ENCODE measurements around the gene ARL5A.

ARL5A gene

GRCh38 chr2:151766437-151767153 is 61.6 kb downstream of the ARL5A start:
- no peak for DNase-seq (ENCODE audit: low read depth)

- no peak for DNase-seq (ENCODE audit: low read depth)
Observed at GRCh38 chr2:151765760-151766410, 62.3 kb downstream of the ARL5A start.

- DNase-seq (ENCODE audit: low read depth) = no peak
Observed at GRCh38 chr2:151762694-151763093, 65.5 kb downstream of the ARL5A start.

GRCh38 chr2:151761687-151762086 is 66.5 kb downstream of the ARL5A start:
- no peak for DNase-seq (ENCODE audit: low read depth)

- no peak for DNase-seq (ENCODE audit: low read depth)
Observed at GRCh38 chr2:151761193-151761592, 67.0 kb downstream of the ARL5A start.

- no peak for DNase-seq (ENCODE audit: low read depth)
Observed at GRCh38 chr2:151760139-151760650, 68.0 kb downstream of the ARL5A start.

- no peak for DNase-seq (ENCODE audit: low read depth)
Observed at GRCh38 chr2:151758744-151759143, 69.5 kb downstream of the ARL5A start.

GRCh38 chr2:151757861-151758260 is 70.4 kb downstream of the ARL5A start:
- no peak for DNase-seq (ENCODE audit: low read depth)

GRCh38 chr2:151756820-151757219 is 71.4 kb downstream of the ARL5A start:
- DNase-seq (ENCODE audit: low read depth) = no peak

GRCh38 chr2:151754253-151754897 is 73.8 kb downstream of the ARL5A start:
- DNase-seq (ENCODE audit: low read depth) = no peak

GRCh38 chr2:151753540-151753939 is 74.7 kb downstream of the ARL5A start:
- no peak for DNase-seq (ENCODE audit: low read depth)

Data from T-helper 22 cell (primary cell).